NCI-H69 (cell line): ENCODE results near the gene WDR72.

Source experiments
- DNase-seq: peaks from one replicate; lab custom pipeline; 2025; lab: John Stamatoyannopoulos, UW

WDR72 gene

DNA sequence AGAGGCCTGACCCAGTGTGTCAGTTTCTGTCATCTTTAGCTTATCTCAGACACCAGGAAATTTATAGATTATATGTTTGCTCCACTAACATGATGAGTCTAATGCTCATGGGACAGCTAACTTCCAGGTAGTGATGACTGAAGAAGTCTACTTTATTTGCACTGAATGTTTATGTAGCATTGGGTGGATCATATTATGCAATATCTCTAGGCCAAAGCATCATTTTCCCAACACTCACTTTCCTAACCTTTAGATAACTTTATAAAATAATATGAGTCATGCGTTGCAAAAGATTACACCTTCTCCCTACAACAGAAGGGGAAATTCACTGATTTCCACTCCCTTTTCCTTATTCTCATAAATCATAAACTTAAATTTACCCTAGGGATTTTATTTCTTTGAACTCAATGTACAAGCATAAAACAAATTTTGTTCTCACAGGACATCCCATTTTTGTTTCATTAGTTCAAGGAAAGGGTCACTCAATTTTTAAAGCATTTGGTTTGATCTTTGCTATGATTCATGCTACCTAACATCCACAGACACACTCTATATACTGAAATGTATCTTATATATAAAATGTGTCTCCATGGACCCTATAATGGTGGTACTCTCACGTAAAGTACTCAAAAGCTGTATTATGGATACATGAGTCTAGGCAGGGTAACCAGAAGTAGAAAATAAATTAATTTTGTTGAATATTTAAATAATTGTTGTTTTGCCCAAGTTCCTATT is 225.2 kb downstream of the WDR72 start:
- no peak for DNase-seq

- no peak for DNase-seq
Observed at GRCh38 chr15:53530761-53531160, 228.7 kb downstream of the WDR72 start.

DNA sequence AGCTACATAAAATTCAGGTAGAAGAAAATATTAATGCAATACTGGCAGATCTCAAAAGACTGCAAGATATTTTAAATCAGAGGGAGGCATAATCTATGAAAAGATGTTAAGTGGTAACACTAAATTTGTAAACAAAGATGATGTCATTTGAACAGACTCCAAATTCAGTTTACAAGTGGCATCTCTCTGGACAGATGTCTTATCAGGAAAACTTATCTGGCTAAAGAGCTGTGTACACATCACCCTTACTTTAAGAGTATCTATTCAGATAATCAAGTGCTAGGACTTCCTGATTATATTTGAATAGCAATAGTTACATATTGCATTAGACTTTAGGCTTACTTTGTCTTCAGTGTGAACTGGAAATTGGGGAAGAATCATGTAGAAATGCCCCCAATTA is 231.5 kb downstream of the WDR72 start:
- DNase-seq: peak; percentile 65

DNA sequence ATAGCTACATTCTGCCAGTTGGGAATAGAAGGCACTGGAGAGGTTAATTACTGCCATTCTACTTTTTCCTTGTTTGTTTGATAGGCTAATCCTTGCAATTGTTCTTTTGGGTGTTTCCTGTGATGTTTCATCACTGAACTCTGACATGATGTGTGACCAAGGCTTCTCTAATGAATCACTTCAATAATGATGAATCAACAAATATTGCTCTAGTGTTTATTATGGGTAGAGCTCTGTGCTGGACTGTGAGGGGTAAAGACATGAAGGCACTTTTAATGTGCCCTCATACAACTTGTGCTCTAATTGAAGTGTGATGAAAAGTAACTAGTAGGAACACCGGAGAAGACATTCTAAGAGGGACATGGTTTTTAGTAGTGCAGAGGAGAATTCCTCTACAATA is 233.6 kb downstream of the WDR72 start:
- DNase-seq: no peak

DNA sequence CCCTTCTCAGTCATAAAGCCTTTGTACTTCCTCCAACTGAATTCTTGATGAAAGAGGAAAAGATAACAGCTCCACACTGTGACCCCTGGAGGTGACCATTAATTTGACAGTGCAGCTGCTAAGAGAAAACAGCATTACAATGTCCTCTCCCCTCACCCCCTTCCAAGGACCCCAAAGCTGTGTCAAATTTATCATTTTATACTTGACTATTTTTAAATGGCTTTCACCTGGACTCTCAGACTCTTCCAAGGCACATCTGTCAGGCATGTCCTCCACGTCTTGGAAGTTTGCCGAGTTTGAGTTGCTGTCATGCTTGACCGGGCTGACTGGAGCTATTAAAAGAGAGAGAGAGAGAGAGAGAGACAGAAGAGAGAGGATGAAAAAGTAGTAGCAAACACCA is 236.5 kb downstream of the WDR72 start:
- peak; percentile 92 for DNase-seq

DNA sequence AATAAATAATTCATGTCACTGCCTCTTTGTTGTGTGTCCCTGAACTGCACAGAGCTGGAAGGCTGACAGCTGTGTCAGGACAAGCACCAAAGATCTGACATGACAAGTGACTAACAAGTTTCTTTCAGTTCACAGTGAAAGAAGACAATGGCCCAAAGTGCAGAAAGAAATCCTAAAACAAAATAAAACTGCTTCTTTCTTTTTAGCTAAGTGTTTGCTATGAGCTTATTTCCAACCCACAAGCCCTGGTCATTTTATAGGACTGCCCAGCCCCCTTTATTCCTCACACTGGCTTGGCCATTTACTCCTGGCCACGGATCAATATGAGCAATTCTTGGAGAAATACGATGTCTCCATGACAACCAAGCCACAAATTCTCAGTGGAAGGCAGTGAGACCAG is 238.5 kb downstream of the WDR72 start:
- peak; percentile 28 for DNase-seq

DNA sequence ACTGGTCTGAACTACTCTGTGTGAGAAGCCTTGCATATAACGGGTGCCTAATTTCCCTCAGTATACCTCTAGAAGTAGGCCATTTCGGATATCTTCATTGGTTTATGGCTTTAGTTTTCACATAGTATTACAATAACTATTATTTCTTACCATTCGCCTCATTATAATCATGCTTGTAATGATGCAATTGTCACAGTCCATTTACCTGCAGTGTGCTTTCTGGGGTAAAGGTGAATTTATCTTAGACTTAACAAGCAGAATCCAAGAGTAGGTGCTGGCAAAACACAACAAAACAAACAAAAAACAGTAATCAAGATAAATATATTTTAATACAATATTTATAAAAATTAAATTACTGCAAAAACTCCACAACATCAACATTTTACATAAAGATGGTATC is 246.0 kb downstream of the WDR72 start:
- DNase-seq: no peak

DNA sequence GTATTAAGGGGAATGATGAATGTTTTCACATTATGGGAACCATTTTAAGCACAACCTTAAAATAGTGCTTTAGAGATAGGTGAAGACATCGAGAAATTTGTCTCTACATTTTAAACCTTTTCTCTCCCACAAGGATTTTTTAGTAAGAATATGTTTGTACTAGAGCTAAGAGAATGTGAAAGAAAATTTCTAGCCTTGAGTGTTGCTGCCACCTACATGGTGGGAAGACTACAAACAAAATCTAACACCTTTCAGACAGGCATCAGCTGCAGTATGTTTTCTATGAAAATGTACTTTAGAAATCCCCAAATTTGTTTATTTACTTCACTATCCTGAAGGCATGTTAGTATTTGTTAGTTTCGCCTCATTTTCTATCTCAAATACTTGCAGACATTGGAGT is 247.4 kb downstream of the WDR72 start:
- DNase-seq: peak; percentile 55

- DNase-seq: no peak
Observed at GRCh38 chr15:53511175-53511574, 248.3 kb downstream of the WDR72 start.

GRCh38 chr15:53506370-53506769 is 253.1 kb downstream of the WDR72 start:
- peak; percentile 32 for DNase-seq

DNA sequence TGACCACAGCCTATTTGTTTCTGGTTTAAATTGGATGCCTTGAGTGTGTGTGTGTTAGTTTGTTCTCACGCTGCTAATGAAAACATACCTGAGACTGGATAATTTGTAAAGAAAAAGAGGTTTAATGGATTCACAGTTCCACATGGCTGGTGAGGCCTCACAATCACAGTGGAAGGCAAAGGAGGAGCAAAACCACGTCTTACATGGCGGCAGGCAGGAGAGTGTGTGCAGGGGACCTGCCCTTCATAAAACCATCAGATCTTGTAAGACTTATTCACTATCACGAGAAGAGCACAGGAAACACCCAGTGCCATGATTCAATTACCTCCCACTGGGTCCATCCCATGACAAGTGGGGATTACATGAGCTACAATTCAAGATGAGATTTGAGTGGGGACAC is 260.5 kb downstream of the WDR72 start:
- DNase-seq: no peak

DNA sequence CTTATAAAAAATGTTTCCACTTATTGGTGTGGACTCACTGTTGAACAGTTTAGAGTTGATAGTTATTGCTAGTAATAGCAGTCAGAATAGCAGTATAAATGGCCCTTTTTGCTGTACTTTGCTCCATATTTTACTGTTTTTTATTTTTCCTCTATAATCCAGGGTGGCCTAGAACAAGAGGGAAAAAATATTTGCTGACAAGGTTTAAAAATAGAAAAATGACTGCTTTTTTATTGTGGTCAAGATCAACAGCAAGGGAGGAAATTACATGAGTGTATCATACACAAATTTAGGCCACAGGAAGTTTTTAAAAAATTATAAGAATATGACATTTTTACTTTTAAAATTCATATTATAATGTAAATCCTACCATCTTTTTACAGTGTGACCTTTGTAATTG is 269.1 kb downstream of the WDR72 start:
- DNase-seq: no peak

DNA sequence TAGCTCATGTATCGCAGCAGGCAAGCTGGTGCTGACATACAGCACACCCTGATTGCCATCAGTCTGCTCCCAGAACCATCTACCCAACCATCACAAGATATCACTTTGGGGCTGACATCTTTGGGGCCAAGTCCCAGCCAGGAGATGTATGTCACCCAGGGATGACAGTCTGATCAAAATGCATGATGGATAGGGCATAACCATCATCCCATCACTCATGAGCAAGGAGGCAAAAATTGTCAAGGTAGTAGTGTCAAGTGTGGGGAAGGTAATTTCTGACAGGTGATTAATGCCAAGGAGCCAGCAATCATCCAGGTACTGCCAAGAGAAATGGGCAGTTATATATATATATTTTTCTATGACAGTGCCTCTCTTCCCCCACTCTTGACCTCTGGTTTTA is 277.4 kb downstream of the WDR72 start:
- no peak for DNase-seq

DNA sequence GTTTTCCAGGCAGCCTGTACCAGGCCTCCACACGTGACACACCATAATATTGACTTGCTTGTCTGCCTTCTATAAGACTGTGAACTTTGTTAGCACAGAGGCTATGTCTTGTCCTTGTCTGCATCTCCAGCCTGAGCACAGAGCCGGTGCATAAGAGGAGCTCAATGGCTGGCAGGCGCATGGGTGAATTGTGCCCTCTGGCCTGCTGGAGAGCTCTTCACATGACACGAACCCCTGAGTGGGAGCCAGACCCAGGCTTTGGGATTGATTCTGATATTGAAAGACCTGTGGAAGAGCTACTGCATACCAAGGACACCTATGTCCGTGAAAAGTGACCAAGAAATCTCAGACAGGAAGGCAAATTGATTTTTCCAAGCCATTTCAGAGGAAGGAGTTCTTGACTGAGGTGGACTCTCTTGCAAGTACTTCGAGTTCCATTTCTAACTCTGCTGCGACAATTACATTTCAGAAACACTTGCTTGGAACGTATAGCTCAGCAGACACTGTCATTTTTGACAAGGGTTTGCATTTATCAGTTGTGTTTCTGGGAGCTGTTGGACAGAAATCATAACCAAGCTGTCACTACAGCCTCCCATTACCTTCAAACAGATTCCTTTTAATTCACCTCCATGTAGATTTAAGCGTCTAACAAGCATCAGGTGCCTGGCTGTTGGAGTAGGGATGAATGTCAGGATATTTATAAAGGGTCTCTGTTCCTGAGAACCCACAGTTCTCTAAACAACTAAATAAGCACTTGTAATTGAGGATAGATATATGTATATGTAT is 281.3 kb downstream of the WDR72 start:
- DNase-seq: no peak

- no peak for DNase-seq
Observed at GRCh38 chr15:53473886-53474285, 285.6 kb downstream of the WDR72 start.

DNA sequence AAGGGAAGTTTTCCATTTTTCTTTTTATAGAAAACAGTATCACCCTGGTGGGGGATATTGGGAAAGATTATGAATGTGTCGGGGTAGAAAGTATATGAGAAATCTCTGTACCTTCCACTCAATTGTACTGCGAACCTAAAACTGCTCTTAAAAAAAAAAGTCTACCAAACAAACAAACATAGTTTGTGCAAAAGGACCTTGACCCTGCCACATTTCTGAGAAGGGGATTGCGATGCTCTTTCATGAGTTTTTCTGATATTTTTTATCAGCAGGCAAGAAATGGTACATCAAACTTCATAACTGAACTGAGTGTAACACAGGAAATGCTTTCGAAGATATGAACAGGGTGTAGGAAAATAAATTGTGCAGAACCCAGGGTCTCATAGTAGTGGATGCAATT is 286.0 kb downstream of the WDR72 start:
- no peak for DNase-seq

- no peak for DNase-seq
Observed at GRCh38 chr15:53472883-53473282, 286.6 kb downstream of the WDR72 start.

DNA sequence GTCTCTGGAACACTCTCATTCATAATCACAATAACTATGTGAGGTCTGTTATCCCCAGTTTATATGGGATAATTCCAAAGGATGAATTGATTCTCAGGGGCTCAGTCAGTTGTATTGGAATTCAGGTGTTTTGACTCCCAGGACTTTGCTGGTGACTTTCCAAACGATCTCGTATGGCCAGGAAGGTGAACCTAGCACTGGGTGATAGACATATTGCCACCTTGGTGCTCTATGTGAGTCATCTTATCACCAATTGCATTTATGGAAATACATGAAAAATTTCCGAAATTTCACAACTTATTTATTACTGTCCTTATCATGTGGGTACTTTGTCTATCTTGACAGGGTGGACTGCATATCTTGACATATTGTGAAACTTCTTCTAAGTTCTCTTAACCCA is 287.3 kb downstream of the WDR72 start:
- no peak for DNase-seq

DNA sequence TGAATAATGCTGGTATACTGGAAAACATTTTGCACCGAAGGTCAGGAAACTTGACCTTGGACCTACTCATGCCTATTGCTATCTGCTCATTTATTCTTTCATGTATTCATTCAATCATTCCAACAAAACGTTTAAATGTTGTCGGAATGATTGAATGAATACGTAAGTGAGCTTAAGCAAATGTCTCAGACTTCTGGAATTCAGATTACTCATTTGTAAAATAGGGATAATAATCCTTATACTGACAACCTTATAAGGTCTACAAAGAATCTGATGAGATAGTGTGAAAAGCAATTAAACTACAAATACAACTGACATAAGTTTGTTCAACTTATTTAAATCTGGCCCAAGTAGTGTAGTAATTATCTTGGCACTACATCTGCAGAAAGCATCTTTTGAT is 288.7 kb downstream of the WDR72 start:
- DNase-seq: no peak

DNA sequence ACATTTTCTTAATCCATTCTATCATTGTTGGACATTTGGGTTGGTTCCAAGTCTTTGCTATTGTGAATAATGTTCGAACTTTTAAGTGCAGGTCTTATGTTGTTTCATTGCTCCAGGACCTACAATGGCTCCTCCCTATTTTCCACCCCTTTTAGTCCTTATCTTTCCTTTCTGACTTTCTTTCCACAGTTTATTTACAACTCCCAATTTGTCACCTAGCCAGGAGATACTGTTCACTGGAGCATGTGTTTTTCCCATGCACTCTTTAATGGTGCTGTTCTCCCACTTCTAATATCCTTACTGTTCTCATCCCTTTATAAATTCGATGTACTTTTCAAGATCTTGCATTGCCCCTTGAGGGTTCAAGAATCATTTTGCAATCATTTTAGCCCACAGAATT is 290.0 kb downstream of the WDR72 start:
- no peak for DNase-seq
